ENCODE data around the gene CA4.
"Not testable (repeated sequence)": the region's sequence is repeated elsewhere in the genome, so short reads cannot be mapped to it uniquely, and the experiment has no call there.

Gene CA4

DNA sequence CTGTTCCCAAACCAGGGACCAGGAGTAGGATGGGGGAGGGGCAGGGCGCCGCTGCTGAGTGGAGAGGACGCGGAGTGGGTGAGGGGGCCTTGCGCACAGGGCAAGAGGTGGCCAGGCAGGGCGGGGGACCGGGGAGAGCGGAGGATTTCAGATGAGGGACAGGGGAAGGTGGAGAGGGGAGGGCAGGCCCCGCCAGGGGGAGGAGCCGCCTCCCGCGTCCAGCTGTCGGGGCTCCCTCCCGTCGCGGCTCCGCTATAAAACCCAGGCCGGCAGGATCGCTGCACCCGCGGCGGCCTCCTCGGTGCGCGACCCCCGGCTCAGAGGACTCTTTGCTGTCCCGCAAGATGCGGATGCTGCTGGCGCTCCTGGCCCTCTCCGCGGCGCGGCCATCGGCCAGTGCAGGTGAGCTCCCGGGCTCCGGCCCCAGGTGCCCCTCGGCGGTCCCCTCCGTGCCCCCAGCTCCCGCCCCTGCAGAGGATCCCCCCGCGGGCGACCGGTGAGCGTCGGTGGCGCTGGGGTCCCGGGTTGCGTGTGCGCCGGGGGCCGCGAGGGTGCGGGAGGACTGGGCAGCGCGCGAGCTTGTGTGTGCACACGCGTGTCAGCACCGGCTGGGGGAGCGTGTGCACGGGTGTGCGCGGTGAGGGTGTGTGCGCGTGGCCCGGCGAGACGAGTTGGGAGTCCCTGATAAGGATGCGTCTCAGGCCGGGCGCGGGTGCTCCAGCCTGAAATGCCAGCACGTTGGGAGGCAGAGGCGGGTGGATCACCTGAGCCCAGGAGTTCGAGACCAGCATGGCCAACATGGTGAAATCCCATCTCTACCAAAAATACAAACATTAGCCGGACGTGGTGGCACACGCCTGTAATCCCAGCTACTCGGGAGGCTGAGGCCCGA is at the start of gene CA4:
Gene CA4, plus strand, starts transcription at position 283 of the 892 bp plus-strand sequence. Its CDS starts 62 bp downstream, at position 345.
- DNase-seq (ENCODE audit: low read depth, low spot score): no peak

DNA sequence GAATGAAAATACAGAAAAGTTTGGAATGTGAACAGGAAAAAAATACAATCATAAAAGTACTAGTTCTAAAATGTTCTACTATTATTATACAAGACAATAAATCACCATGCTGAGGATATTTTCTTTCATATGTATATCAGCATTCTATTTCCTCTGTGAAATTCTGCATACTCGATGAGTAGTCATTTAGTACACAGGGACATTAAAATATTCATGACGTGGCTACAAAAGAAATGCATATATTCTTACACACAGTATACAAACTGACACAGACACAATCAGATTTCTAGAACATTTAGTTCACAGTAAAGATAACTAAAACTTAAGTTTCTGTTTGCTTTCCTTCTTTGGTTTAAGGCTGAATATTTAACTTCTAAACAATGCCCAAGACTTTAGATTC is 49.2 kb upstream of the CA4 start:
- DNase-seq (ENCODE audit: low read depth, low spot score): not testable (repeated sequence)

DNA sequence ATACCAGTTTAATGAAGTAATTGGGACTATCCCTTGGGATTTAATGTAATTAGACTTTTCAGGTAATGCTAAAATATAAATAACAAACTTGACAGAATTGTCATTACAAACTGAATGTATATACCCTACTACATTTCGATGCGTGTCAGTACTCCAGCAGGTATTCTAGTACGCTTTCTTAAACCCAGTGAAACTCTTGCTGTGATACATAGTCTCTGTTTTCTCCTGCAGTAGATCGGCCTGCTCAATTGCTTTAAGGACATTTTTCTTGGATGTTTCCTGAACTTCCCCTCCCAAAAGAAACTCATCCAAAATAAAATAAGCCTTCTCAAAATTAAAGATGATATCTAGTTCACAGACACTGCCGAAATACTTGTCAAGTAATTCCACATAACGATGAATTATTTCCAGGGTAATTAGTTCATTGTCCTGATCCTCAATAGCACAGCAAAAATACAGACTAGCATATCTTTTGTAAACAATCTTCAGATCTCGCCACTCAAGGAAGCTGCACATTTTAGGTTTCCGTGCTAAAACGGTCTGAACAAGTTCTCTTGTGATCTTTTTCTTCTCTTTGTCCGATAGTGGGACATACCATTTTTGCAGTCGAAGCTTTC is 47.6 kb upstream of the CA4 start:
- DNase-seq (ENCODE audit: low read depth, low spot score): not testable (repeated sequence)

DNA sequence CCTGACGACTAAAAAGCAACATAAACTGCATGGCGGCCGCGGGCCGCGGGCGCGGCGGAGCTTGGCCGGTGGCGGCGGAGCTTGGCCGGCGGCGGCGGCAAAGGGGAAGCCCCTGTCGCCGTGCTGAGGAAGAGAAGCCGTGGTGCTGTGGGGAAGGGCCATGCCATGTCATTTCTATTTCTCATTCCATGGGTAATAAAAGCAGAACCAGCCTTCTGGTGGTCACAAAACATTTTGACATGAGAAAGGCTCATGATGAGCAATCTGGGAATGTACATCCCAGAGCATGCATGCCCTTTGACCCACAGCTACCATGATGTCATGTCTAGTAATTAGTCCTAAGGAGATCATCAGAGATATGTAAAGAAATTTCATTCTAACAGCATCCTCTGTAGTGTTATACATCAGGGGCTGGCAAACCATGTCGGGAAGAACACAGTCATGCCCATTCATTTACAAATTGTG is 47.1 kb upstream of the CA4 start:
- no peak for DNase-seq (ENCODE audit: low read depth, low spot score)

DNA sequence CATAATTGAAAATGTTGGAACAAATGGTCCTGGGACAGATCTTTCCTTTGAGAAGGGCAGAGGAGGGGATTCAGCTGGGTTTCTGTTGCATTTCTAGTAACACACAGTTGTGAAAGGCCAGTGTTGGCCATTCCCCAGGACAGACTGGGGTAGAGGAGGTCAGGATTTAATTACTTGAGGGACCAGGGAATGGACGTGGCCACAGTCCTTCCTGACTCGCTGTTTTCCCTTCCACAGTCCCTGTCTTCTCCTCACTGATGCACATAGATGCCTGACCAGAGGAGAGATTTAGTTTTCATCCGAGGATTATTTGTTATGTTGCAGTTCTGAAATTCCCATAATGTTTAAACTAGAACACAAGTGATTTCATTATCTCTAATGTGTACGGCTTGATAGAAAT is 45.8 kb upstream of the CA4 start:
- DNase-seq (ENCODE audit: low read depth, low spot score): no peak

DNA sequence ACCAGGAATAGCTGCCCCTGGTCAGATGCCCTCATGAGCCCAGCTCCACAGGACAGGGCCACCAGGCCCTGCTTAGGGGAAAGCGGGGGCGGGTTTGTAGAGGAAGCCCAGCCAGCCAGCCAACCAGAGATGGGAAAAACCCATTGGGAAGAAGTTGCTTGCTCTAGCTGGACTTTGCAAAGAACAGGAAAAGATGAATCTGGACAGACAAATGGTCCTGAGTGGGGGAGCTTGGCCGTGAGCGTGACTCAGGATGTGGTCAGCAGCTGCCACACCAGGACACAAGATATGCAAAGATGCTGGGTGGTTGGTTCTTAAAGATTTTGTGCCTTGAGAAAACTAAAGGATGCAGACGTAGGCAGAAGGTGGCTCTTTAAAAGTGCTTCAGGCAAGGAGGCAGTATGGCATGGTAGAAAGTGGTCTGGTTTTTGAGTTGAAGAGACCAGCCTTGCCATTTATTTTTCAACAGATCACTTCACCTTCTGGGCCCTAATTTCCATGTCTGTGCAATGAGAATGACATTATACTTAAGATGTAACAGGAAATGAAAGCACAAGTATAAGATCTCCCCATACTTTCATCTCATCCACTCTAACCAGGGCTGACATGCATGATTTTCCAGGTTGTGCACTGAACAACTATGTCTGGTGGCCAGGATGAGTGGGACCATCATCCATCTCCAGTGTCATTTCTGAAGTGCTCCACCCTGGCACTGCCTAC is 43.3 kb upstream of the CA4 start:
- no peak for DNase-seq (ENCODE audit: low read depth, low spot score)

DNA sequence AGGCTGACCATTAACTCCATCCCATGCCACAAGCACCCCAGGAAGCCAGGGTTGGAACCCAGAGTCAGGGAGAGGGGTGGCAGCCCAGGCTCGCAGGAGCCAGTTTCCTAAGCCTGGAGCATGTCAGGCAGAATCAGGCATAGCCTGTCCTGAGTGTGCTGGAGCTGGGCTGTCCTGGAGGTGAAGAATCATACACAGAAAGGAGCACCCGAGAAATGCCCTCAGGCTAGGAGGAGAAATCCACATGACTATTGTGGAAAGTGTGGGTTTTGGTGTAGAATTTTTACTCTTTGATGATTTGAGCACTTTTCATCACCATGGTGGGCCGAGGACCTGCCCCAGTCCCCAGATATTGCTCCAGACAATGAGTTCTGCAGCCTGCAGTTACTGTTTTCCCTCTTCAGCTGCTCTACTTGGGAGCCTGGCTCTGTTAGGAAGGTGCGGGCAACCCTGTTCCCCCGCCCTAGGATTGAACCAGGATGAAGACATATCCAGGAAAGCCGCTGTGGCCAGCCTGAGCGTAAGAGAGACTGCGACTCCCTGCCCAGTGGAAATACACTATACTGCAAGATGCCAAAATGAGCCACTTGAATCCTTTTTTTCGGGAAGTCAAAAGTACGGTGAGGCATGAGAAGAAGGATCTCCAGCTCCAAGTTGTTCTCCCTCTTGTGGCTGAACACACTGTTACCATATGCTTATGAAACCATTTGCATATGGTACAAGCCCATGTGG is 42.1 kb upstream of the CA4 start:
- no peak for DNase-seq (ENCODE audit: low read depth, low spot score)

DNA sequence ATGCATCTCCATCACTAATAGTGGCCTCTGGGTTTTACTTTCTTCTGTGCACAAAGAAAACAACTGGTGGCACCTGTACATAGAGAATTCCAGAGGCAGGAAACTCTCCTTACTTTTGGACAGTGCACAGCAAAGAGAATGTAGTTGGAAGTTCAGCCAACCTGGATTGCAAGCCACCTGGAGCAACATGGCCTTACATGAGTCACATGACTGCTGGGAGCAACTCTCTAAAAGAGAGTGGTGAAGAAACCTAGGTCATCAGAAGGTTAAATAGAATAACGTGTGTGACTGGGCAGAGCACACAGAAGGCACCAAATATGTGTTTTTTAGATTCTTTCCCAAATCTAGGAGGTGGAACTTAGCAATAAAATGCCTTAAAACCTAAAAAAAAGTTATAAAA is 41.5 kb upstream of the CA4 start:
- DNase-seq (ENCODE audit: low read depth, low spot score): not testable (repeated sequence)

DNA sequence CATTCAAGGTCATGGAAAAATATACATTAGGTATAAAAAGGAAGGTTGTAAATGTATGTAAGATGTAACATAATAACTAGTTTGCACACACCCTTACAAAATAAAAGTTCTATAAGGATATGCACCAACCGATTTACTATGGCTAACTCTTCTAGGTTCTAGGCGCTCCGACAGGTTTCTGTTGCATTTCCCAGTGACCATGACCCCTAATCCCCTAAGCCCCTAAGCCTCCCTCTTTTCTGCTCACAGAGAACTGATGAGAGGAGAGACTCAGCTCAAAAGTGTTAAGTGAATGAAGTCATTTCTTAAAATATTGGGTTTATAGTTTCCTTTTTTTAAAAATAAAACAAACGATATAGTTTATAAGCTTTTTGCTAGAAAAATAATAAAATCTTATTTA is 41.1 kb upstream of the CA4 start:
- DNase-seq (ENCODE audit: low read depth, low spot score): no peak

DNA sequence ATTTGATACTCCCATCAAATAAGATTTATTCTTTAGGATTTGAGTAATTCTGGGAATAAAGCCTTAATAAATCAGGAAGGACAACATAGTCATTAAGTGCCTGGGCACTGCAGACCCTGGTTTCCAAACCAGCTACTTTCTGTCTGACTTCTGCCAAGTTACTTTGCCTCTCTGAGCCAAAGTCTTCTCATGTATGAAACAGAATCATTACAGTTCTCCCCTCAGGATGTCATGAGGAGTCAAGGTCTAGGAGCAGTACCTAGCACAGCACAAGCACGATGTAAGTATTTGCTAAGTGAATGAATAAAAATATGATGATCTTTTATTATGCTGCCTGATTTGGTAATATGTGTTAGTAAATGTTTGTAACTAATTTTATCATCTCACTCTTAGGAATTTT is 40.6 kb upstream of the CA4 start:
- no peak for DNase-seq (ENCODE audit: low read depth, low spot score)

DNA sequence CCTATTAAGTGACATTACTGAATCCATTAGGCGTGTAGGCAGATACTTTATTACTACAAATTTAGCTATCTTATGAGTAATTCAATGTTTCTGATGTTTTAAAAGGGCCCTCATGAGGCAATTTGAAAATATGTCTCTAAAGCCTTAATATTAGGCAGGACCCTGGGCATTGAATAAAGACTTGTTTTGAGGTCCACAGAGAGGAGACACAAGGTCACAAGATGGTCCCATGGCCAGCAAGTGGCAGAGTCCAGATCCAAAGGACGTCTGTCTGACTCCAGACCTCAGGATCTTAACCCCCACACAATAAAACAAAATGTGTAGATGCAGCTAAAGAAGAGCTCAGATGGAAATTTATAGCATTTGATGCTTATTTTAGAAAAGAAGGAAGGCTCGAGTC is 39.2 kb upstream of the CA4 start:
- no peak for DNase-seq (ENCODE audit: low read depth, low spot score)

DNA sequence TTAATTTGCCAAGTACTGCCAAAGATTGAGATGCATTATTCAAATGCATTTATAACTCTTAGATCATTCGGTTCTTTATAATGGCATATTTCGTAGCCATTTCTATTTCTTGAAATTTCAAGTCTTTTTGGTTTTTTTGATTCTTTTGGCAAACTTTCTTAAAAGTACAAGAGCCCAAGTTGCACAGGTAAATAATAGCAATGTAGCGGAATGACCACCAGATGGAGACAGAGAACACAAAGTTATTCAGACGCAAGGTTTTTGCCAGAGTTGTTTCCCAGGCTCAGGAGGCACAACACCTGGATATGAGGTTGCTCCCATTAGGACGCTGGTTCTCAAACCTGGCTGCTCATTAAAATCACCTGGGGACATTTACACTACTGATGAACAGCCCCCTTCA is 38.1 kb upstream of the CA4 start:
- not testable (repeated sequence) for DNase-seq (ENCODE audit: low read depth, low spot score)

DNA sequence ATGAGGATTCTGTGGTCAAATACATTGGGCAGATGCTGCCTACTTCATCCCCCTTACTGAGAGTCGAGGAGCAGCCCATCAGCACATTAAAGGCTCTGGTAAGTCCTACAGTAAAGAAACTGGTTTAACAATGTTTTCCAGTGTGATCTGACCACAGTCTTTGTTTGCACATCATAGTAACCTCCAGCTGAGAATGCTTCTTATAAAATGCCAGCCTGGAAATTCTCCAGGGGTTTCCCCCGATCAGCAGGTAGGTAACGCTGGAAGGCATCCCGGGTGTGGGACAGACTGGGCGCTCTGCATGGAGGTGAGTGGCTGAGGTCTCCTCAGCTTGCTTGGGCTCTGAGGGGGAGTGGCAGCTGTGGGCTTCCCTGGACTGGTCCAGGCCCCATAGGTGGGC is 34.4 kb upstream of the CA4 start:
- DNase-seq (ENCODE audit: low read depth, low spot score): not testable (repeated sequence)

DNA sequence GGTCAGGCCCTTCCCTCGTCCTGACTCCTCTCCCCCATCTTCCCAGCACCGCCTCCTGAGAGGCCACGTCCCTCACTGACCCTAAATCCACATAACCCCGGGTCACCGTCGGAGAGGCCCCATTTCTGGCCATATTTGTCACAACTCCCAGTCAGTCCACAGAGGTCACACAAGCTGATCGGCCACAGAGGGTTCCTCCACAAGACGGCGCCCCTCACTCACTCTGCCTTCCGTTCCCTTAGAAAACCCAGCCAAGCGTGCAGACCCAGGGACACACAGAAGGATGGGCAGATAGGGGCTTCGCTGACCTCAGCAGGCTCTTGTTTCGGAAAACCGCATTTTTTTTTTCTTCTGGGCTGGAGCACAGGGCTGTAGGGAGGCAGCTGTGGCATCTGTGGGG is 33.6 kb upstream of the CA4 start:
- DNase-seq (ENCODE audit: low read depth, low spot score): not testable (repeated sequence)

DNA sequence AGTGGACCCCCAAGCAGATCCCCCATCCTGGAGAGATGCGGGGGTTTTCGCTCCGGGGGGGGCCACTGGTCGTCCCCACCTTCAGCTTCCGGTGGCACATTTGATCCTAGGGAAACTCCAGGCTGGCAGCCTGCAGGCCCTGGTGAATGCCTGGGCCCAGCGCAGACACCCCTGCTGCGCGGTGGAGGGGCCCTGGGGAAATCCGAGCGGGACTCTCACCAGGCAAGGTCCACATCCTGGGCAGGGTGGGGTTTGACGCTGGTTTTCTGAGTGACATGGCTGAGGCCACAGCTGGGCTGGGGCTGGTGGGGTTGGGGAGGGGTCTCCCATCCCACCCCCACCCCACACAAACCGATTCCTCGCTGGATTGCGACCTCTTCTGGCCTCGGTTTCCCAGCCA is 30.6 kb upstream of the CA4 start:
- DNase-seq (ENCODE audit: low read depth, low spot score): not testable (repeated sequence)

DNA sequence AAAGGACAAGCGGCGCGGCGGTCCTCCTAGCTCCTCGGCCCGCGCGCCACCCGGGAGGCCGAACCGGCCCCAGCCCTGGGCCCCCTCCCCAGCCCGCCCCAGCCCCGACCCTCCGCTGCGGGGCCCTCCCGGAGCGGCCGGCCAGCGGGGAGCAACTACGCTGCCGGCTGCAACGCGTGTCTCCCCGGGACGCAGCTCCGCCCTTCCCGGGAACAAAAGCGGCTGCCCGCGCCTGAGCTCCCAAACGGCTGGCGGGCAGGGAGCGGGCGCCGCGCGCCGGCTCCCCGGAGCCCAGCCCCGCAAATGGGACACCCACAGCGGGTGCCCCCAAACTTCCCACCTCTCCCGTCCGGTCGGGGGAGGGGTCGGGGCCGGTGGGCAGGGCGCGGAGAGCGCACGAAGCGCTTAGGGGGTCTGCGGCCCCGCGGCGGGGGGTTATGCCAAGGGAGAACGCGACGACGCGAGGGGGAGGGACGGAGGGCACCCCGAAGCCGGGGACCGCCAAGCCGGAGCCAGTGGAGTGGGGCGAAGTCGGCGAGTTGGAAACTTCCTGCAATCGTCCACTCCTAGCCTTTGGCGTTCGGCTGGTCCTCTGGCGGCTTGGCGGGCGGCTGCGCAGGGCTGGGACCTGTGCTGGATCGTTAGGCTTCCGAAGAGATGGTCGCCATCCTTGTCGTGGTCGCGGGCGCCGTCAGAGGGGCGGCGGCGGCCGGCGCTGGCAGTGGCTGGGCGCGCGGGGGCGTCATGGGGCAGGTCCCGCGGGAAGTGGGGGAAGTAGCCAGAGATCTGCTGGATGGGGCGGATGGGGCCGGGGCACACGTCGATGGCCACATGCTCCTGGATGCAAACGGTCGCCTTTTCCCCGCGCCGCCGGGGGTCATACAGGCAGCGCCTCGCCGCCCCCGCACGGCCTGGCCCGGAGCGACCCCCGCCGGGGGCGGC is 29.7 kb upstream of the CA4 start:
- DNase-seq (ENCODE audit: low read depth, low spot score): not testable (repeated sequence)

DNA sequence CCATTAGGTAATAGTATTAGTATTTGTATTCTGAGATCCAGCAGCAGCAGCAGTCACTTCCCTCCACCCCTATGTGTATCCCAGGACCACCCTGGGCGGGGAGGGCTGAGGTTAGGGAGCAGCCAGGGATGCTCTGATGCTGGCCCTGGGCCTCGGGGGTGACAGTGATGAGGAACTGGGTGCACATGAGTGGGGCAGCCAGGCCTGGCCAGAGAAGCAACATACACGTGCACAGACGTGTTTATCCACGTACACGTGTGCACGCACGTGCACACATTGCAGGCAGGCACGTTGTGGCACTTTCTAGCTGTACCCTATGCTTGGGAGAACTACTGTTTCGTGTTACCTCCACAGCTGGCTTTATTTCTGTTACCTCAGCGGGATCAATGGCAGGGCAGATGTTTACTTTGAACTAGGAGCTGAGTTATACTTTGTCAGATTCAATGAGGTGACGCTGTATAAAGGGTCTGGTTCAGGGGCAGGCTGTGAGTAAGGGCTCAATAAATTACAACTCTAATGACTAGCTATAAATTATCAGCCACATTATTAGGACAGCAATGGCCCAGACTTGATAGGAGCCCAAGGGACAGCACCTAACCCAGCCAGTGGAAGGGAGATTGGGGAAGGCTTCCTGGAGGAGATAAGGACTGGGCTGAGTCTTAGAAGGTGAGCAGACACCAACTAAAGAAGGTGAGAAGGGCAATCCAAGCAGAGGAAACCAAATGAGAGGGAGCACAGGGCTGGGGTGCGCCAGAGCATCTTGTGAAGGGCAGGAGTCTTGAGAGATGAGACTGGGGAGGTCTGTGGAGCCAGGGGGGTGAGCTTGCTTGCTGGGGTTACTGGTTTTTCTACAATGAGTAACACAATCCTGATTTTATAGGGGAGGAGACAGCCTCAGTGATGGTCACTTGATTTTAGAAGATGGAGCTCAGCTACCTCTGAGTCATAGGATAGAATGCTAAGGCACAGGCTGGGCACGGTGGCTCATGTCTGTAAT is 22.4 kb upstream of the CA4 start:
- no peak for DNase-seq (ENCODE audit: low read depth, low spot score)

DNA sequence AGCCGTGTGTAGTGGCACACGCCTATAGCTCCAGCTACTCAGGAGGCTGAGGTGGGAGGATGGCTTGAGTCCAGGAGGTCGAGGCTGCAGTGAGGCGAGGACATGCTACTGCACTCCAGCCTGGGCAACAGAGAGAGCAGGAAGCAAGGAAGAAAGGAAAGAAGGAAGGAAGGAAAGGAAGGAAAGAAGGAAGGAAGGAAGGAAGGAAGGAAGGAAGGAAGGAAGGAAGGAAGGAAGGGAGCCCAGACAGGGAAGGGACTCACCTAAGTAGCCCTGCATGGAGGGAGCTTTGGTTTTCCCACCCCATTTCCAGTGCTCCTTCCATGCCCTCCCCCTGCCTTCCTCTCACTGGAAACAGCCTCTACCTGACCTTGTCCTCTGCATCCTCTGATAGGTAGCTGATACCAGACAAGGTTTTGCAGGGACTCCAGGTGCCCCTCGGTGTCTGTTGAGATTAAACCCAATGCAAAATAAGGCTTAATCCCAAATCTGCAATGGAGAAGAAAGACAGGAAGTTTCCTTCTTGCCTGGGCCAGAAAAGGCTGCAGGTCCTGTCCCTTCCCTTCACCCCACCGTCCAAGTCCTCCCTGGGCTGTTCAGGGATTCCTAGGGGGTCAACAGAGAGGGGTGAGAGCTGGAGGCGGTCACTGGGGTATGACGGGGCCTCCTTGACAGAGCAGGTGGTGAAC is 21.5 kb upstream of the CA4 start:
- DNase-seq (ENCODE audit: low read depth, low spot score): no peak

DNA sequence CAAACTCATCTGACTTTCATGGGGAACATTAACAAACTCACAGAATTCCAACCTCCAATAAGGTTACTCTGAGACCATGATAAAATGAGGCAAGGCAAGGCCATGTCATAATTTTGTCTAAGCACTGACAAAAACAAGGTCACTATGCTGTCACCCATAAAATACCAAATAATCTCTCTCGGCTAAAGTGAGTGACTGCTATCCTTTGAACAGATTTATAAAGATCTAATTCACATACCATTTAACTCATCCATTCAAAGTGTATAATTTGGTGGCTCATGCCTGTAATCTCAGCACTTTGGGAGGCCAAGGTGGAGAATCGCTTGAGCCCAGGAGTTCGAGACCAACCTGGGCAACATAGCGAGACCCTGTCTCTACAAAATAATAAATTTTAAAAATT is 20.6 kb upstream of the CA4 start:
- no peak for DNase-seq (ENCODE audit: low read depth, low spot score)

All from activated CD4-positive, CD25-positive, alpha-beta regulatory T cell treated with anti-CD3 and anti-CD28 coated beads, Interleukin-2, amount 50 U/mL, for 16 hours (primary cell).